ENCODE data around the gene PRSS57.

PRSS57 gene

GRCh38 chr19:638906-639252 lies 56.4 kb downstream of the PRSS57 start:
- DNase-seq (ENCODE audit: low read depth): no peak

Data from iris pigment epithelial cell (primary cell).